Coronary artery (tissue), 2 donors: ENCODE data around the gene ASCC1.

Source experiments
- DNase-seq: peaks from one replicate; pipeline ENCODE4 v3.0.0-alpha.2; 2017; ENCODE audit warnings: low spot score
- H3K27ac ChIP-seq, 2 donors: fragments of 200-600 bp; sonication (generic); one replicate each; pipeline ENCODE4 v1.5.1; 2016 to 2019
- H3K4me3 ChIP-seq: fragments of 200-600 bp; sonication (generic); 2 replicates; pipeline ENCODE4 v1.5.1; 2016; ENCODE audit warnings: mild to moderate bottlenecking, moderate library complexity
- TF ChIP-seq, protein P1 (sequence below): fragments of 200-600 bp; sonication (generic); IDR thresholded peaks from one replicate; pipeline ENCODE4 v1.5.1; 2019; ENCODE audit warnings: antibody characterized with exemption

ASCC1 gene

DNA sequence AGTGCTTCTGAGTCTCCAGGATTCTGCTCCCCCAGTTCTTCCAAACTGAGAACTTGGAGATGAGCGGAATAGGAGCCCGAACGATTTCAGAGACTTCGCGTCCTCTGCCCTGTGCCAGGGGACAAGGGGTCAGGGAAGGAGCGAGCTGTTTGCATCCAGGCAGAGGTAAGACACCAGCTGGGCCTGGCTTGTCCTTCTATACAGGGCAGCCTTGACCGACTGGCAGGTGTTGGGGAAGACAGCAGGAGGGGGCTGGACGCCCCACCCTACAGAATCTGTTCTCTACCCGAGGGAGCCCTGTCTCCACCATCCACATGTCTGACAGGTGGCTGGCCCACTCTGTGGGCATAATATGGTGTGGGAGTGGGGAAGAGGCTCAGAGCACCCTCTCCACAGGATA is 134.9 kb downstream of the ASCC1 start:
- H3K4me3 ChIP-seq = no peak overlapping the region
- TF ChIP-seq, protein P1, sequence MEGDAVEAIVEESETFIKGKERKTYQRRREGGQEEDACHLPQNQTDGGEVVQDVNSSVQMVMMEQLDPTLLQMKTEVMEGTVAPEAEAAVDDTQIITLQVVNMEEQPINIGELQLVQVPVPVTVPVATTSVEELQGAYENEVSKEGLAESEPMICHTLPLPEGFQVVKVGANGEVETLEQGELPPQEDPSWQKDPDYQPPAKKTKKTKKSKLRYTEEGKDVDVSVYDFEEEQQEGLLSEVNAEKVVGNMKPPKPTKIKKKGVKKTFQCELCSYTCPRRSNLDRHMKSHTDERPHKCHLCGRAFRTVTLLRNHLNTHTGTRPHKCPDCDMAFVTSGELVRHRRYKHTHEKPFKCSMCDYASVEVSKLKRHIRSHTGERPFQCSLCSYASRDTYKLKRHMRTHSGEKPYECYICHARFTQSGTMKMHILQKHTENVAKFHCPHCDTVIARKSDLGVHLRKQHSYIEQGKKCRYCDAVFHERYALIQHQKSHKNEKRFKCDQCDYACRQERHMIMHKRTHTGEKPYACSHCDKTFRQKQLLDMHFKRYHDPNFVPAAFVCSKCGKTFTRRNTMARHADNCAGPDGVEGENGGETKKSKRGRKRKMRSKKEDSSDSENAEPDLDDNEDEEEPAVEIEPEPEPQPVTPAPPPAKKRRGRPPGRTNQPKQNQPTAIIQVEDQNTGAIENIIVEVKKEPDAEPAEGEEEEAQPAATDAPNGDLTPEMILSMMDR = no peak
- no peak overlapping the region for H3K27ac ChIP-seq
- no peak for DNase-seq

- Histone ChIP-seq H3K4me3 (no peak overlapping the region), H3K27ac (no peak overlapping the region)
- no peak for DNase-seq
- TF ChIP-seq, protein P1 = no peak
These were observed 135.8 kb downstream of the ASCC1 start for GRCh38 chr10:72080042-72080975.

DNA sequence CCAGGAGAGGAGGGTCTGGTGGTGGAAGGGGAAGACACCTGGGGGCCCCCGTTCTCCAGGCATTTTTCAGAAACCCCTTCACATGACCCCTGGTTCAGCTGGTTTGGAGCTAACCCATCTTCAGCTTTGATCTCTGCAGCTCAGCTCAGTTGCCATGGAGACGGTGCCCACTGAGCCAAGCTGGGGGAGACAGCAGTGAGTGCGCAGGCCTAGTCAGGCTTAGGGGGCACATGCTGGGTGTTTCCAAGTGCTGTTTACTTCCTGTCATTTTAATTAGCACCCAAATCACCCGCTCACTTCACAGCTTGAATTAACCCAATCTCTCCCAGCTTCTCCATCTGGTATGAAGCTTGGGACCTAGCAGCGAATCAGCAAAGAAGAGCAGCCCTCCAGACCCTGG is 136.7 kb downstream of the ASCC1 start:
- no peak for DNase-seq
- Histone ChIP-seq H3K4me3 (no peak overlapping the region), H3K27ac (no peak overlapping the region)
- TF ChIP-seq, protein P1 = no peak

DNA sequence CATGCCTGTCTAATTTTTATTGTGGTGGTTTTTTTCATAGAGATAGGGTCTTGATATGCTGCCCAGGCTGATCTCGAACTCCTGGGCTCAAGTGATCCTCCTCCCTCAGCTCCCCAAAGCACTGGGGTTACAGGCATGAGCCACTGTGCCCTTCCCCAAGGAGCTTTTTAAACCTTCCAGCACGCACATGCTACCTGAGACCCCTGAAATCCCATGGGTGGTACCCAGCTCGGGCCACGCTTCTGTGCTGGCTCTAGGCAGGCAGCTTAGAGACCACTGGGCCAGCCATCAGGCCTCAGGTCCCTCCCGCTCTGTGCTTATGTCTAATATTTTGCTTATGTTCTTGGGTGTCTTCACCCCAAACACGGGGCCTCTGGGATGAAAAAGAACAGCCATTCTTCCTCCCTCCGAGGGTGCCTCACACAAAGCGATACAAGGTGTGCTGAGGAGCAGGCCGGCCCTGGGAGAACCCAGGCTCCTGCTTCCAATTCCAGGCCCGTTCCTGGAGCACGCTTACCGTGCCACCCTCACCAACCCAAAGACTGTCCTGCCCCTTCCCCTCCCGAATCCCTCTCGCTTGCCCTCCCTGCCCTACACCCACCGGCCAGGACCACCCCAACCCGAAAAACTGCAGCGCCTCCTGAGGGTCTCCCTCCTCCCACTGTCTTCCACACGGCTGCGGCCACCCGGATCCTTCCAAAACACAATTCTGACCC is 138.6 kb downstream of the ASCC1 start:
- Histone ChIP-seq H3K4me3 (no peak overlapping the region), H3K27ac (no peak overlapping the region)
- TF ChIP-seq, protein P1 = no peak
- no peak for DNase-seq

DNA sequence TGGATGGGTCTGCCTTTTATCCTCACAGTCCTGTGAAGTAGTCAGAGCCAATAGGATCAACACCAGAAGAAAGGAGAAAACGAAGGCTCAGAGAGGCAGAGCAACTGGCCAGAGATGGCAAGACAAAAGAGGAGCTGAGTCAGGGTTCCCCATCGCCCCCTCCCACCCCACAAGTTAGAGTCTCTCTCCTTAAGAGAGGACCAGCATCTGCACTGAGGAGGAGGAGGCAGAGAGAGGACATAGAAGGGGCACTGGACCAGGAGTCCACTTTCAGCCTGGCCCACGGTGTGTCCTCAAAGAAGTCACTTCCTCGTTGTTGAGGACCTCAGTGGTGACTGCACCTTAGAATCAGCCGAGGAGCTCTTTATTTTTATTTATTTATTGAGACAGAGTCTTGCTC is 139.3 kb downstream of the ASCC1 start:
- no peak for DNase-seq
- Histone ChIP-seq H3K27ac (no peak overlapping the region), H3K4me3 (no peak overlapping the region)
- TF ChIP-seq, protein P1 = no peak

GRCh38 chr10:72075376-72076115 is 140.5 kb downstream of the ASCC1 start:
- TF ChIP-seq, protein P1 = no peak
- Histone ChIP-seq H3K4me3 (no peak overlapping the region), H3K27ac (no peak overlapping the region)
- DNase-seq = no peak
